A673 (cell line): Measurements from ENCODE around the gene DIP2C. TPM values are rescaled to one million over a fixed set of nuclear protein-coding genes. Genes with fewer than 3 reads are reported as not detected.

ENCODE experiments used
- BruUV-seq: library from RNA; stranded (reverse); fragments of 400-500 nt; replicated peaks from 2 replicates; lab custom pipeline; 2021; lab: Mats Ljungman, UMichigan
- CTCF ChIA-PET: fragments of 300-600 bp; sonication (Branson Sonifier 250); formaldehyde crosslinking; loops from one replicate; lab custom pipeline; 2022; ENCODE audit warnings: antibody characterized with exemption; lab: Charles Lee
- POLR2A ChIA-PET: fragments of 300-600 bp; sonication (Branson Sonifier 250); formaldehyde crosslinking; loops from one replicate; lab custom pipeline; 2022; ENCODE audit warnings: antibody characterized with exemption; ENCODE audit not compliant: low non-redundant PET; lab: Charles Lee
- DNase-seq: peaks from one replicate; pipeline ENCODE4 v3.0.0-alpha.2; 2015; ENCODE audit warnings: low spot score
- H3K27ac ChIP-seq: fragments of 200-600 bp; sonication (generic); 2 replicates; pipeline ENCODE4 v1.5.1; 2016; ENCODE audit warnings: mixed run types, low read depth, mild to moderate bottlenecking, mixed read lengths, antibody characterized with exemption, low read length; ENCODE audit not compliant: poor library complexity, severe bottlenecking
- H3K27me3 ChIP-seq: fragments of 200-600 bp; sonication (generic); replicated peaks from 2 replicates; pipeline ENCODE4 v1.6.1; 2017; ENCODE audit warnings: mixed run types, low read depth, mild to moderate bottlenecking, mixed read lengths, antibody characterized with exemption, low read length; ENCODE audit not compliant: insufficient read depth, poor library complexity
- H3K36me3 ChIP-seq: fragments of 200-600 bp; sonication (generic); 2 replicates; pipeline ENCODE4 v1.6.1; 2016; ENCODE audit warnings: mixed run types, mild to moderate bottlenecking, mixed read lengths, antibody characterized with exemption, low read length; ENCODE audit not compliant: insufficient read depth, poor library complexity, severe bottlenecking
- H3K4me1 ChIP-seq: fragments of 200-600 bp; sonication (generic); 2 replicates; pipeline ENCODE4 v1.6.1; 2017; ENCODE audit warnings: mixed run types, mild to moderate bottlenecking, mixed read lengths, antibody characterized with exemption, low read length; ENCODE audit not compliant: insufficient read depth, poor library complexity, severe bottlenecking
- H3K4me3 ChIP-seq: fragments of 200-600 bp; sonication (generic); 2 replicates; pipeline ENCODE4 v1.5.1; 2016; ENCODE audit warnings: low read depth, mixed run types, mild to moderate bottlenecking, mixed read lengths, low read length; ENCODE audit not compliant: poor library complexity, severe bottlenecking
- H3K9me3 ChIP-seq: fragments of 200-600 bp; sonication (generic); 2 replicates; pipeline ENCODE4 v1.6.1; 2016; ENCODE audit warnings: mixed run types, low read depth, mild to moderate bottlenecking, mixed read lengths, antibody characterized with exemption, low read length; ENCODE audit not compliant: poor library complexity, severe bottlenecking
- CTCF ChIP-seq: fragments of 300-800, 200-600 bp; sonication (generic); conservative IDR thresholded peaks from 2 replicates; pipeline ENCODE4 v1.5.1; 2017; ENCODE audit warnings: low read depth, mild to moderate bottlenecking, antibody characterized with exemption, low read length, moderate library complexity, mixed read lengths
- EZH2 ChIP-seq: fragments of 200-600 bp; sonication (generic); IDR thresholded peaks from 2 replicates; pipeline ENCODE4 v1.6.1; 2017; ENCODE audit warnings: borderline replicate concordance, low read depth, mild to moderate bottlenecking, mixed read lengths, antibody characterized with exemption, low read length; ENCODE audit not compliant: poor library complexity, severe bottlenecking
- intact Hi-C: fragments of 100-400 bp; cut with micrococcal nuclease; formaldehyde crosslinking; loops from one replicate; pipeline ENCODE4 v1.10.0; 2022; ENCODE audit not compliant: unreplicated experiment
- total RNA-seq: library from RNA; stranded (reverse); gene quantifications from 2 replicates; pipeline ENCODE4 v1.2.3, GENCODE V29; 2021

Gene DIP2C
- total RNA-seq, 1 experiment from 2014 or later = 13.2 TPM

- intact Hi-C loops = no loop called here
- Histone ChIP-seq H3K4me1 (peaks cover 6% of the 10 kb centered on the region), H3K36me3 (no peaks in the 10 kb centered on the region), H3K27ac (no peak overlapping the region), H3K27me3 (no peaks in the 10 kb centered on the region), H3K9me3 (no peaks in the 10 kb centered on the region), H3K4me3 (no peak overlapping the region)
- DNase-seq = no peak
- CTCF ChIA-PET = no interaction called here
- no TSS peak for BruUV-seq
- POLR2A ChIA-PET = no interaction called here
- TF ChIP-seq EZH2 (no peak), CTCF (no peak)
Observed at GRCh38 chr10:672992-673391, 16.5 kb downstream of the DIP2C start.

GRCh38 chr10:672203-672602, 17.3 kb downstream of the DIP2C start:
- TF ChIP-seq EZH2 (no peak), CTCF (no peak)
- Histone ChIP-seq H3K9me3 (no peaks in the 10 kb centered on the region), H3K27me3 (no peaks in the 10 kb centered on the region), H3K36me3 (no peaks in the 10 kb centered on the region), H3K27ac (no peak overlapping the region), H3K4me3 (no peak overlapping the region), H3K4me1 (peaks cover 6% of the 10 kb centered on the region)
- no TSS peak for BruUV-seq
- DNase-seq = no peak
- CTCF ChIA-PET = no interaction called here
- intact Hi-C loops = no loop called here
- POLR2A ChIA-PET = no interaction called here

DNA sequence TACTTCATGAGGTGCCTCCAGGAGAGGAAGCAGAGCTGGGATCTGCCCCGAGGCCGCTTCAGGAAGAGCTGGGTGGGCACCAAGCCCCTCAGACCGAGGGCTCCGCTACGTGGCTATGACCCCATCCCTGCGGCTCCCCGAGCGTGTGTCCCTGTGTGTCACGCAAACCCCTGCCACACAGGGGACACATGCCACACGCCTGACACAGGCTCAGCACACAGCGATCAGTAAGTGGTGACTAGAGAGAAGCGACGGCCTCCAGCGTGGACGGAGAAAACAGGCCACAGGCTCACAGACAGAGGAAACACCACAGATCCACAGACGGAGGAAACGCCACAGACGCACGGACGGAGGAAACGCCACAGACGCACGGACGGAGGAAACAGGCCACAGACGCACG, 18.5 kb downstream of the DIP2C start:
- BruUV-seq = no TSS peak
- no peak overlapping the region for H3K4me3 ChIP-seq
- TF ChIP-seq EZH2 (no peak), CTCF (no peak)
- no peak for DNase-seq
- no peaks in the 10 kb centered on the region for H3K36me3 ChIP-seq
- H3K27me3 ChIP-seq = no peaks in the 10 kb centered on the region
- peaks cover 6% of the 10 kb centered on the region for H3K4me1 ChIP-seq
- ChIA-PET CTCF (no interaction called here), POLR2A (no interaction called here)
- intact Hi-C loops = no loop called here
- H3K27ac ChIP-seq = no peak overlapping the region
- no peaks in the 10 kb centered on the region for H3K9me3 ChIP-seq
